GM18870 (cell line): ENCODE results near the gene ADGRF5.
"Not testable (repeated sequence)": the region's sequence is repeated elsewhere in the genome, so short reads cannot be mapped to it uniquely, and the experiment has no call there.

Source experiments
- ATAC-seq: cut with Tn5 transposase; IDR thresholded peaks from one replicate; pipeline ENCODE4 v1.9.1; 2021; ENCODE audit warnings: moderate library complexity; ENCODE audit not compliant: unreplicated experiment

The ADGRF5 gene

DNA sequence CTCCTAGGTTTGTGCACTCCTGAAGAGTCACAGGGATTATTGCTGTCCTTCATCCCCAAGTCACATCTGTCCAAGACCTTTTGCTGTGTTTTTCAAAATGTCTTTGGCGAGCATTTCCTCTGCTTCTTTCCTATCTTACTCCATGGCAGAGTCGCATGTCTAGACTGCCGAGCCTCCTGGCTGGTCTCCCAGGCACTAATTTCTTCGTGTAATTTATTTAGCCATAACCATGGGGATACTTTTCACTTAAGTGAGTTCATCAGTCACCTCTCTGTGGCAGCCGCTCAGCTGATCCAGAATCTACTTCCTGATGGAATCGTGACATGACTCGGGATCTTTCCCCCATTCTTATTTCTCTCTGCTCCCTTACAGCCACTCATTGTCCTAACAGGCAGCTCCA lies 25.8 kb downstream of the ADGRF5 start:
- no peak for ATAC-seq

GRCh38 chr6:46894433-46894832 lies 27.3 kb downstream of the ADGRF5 start:
- ATAC-seq: no peak

GRCh38 chr6:46893648-46894047 lies 28.1 kb downstream of the ADGRF5 start:
- no peak for ATAC-seq

GRCh38 chr6:46891252-46891795 lies 30.4 kb downstream of the ADGRF5 start:
- ATAC-seq: no peak

GRCh38 chr6:46888578-46888977 lies 33.2 kb downstream of the ADGRF5 start:
- no peak for ATAC-seq

- ATAC-seq: no peak
Measured at GRCh38 chr6:46888031-46888430, 33.7 kb downstream of the ADGRF5 start.

DNA sequence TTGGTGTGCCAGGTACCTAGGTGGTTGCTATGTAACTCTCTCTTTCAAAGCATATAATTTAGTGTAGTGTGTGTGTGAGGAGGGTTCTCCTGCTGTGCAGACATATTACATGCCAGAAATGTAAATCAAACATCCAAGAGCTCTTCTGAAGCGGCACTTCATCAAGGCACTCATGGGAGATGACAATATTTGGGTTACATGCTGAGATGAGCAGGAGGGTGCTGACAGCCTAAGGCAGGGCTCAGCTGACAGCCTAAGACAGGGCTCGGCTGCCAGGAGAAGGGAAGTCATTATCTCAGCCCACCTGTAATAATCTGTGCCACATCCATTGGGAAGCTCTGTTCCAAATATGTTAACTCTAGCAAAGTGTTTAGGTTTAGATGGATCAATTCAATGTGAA lies 39.1 kb downstream of the ADGRF5 start:
- no peak for ATAC-seq

GRCh38 chr6:46879003-46879402 lies 42.7 kb downstream of the ADGRF5 start:
- ATAC-seq: no peak

- no peak for ATAC-seq
Measured at GRCh38 chr6:46876126-46876525, 45.6 kb downstream of the ADGRF5 start.

DNA sequence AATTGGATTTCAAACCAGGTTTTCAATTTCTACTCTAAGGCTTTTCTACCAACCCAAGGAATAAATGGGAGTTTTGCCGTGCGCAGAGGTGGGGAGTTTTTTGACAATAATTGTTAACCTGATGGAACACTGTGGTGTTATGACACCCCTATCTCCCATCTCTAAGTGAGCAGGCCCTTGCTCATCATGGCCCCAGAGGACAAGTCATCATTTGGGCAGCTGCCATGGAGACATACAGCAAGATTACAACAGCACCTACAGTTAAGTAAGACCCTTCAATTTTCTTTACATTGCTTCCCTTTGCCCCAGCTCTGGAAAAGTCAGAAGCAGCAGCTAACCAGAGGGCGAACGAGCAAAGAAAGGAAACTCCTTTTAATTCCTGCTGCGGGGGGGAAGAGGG lies 54.3 kb downstream of the ADGRF5 start:
- ATAC-seq: no peak

DNA sequence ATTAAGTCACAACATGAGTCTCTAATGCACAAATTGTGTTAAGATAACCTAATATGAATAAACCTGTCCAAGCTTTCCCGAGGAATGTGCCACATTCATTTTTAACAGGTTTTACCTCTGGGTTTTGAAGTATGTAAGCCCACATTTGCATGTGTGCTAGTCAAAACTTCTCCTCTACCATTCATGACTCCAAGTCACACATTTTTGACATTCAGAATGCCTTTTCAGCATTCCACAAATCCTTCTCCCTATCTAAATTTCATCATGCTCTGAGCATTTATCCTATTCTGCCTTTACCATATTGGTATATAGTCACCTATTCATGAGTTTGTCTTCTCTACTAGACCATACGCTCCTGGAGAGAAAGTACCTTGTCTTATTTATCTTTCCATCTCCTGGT lies 56.5 kb downstream of the ADGRF5 start:
- no peak for ATAC-seq

DNA sequence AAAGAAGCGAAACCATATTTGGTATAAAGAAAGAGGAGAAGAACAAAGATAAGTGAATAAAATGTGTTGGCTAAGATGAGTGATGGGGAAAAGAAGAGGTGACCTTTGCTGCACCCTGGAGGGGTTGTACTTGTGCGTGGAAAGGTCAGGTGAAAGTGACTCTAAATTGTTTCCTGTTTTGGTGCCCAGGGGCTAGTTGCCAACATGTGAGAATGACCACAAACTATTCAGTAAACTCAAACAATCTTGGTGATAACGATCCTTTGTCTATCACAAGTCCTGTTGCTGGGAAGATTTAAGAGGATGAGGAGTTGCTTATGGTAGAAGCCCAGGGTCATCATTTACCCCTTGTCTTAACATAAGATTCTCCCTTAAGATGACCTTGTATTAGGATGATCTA lies 57.9 kb downstream of the ADGRF5 start:
- ATAC-seq: no peak

DNA sequence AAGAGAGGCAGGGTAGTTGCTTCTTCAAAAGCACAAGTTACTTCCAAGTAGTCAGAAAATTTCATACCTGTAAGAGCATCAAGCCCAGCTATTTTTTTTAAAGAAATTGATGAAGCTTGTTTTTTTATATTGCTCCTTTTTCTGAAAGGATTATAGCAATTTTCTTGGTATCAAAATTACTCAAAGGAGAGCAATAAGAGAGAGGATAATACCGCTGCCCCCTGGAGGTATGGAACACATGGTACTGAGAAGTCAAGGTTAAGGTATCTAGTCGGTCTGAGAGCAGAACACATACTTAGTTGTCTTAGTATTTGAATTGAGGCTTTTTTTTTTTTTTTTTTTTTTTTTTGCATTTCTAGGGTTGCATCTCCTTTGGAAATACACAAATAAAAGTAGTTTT lies 59.4 kb downstream of the ADGRF5 start:
- ATAC-seq: no peak

GRCh38 chr6:46855966-46856365 lies 65.8 kb downstream of the ADGRF5 start:
- not testable (repeated sequence) for ATAC-seq

GRCh38 chr6:46851576-46851975 lies 70.2 kb downstream of the ADGRF5 start:
- not testable (repeated sequence) for ATAC-seq

DNA sequence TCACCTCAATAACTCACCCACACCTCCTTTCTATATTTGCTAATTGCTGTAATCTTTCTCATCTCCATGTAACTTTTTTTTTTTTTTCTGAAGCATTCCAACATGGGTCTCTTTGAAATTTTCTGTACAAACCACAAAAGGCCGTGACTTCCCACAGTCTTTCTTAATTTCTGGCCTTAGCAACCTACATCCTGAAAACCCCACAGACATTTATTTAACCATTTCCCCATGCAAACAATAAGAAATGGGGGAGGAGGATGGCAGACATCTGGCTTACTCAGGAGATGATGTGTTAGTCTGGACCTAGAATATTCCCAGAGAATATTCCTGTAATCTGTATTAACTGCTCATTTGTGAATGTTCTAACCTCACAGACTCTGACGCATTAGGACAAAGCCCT lies 70.9 kb downstream of the ADGRF5 start:
- ATAC-seq: no peak

DNA sequence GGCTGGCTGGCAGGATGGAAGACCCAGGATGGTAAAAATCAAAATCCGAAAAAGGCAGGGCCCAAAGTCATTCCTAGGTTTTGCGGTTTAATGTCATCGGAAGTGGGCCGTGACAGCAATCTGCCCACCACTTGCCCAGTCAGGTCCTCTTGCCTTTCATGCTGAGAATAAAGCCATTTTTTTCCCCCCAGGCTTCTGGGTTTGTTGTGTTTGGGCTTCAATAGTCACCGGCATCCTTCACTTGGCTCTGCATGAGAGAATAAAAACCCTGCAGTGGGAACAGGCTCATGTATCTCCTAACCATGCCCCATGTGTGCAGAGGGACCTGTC lies 72.4 kb downstream of the ADGRF5 start:
- no peak for ATAC-seq

DNA sequence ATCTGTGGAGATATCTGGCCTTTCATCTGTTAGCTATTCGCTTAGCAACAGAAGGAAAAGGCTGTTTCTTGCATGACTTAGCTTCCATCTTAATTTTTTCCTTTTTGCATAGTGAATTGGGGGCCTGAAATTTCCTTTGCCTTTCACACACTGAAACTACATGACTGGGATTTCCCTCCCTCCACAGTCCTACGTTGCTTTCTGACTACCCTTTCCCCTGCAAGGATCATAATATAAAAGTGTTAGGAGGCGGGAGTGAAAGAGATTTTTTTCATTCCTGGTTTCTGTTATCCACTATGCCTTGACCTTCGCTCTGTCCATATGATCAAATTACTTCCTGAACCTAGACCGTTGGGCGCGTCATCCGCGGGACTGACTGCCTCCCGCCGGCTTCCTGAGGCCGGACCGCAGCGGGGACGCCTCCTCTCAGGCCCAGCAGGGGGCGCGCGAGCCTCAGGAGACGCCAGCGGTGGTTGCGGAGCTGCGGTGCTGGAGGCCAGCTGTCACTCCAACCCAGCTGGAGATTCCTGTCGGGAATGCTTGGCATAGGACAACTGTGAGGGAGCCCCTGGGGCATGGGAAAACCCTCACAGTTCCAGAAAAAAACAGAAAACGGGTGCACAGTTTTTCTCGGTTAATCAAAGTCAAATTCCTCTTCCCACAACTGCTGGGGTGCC lies 72.9 kb downstream of the ADGRF5 start:
- ATAC-seq: no peak

- no peak for ATAC-seq
Measured at GRCh38 chr6:46845126-46845525, 76.6 kb downstream of the ADGRF5 start.

DNA sequence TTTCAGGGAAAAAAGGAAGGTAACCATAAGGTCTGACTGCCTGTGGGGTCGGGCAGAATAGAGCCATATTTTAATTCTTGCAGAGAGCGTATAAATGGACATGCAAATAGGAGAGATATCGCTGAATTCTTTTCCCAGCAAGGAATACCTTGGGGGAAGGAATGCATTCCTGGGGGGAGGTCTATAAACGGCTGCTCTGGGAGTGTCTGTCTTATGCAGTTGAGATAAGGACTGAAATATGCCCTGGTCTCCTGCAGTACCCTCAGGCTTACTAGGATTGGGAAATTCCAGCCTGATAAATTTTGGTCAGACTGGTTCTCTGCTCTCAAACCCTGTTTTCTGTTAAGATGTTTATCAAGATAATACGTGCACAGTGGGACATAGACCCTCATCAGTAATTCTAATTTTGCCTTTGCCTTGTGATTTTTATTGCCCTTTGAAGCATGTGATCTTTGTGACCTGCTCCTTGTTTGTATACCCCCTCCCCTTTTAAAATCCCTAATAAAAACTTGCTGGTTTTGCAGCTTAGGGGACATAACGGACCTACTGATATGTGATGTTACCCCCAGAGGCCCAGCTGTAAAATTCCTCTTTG lies 79.4 kb downstream of the ADGRF5 start:
- ATAC-seq: not testable (repeated sequence)

DNA sequence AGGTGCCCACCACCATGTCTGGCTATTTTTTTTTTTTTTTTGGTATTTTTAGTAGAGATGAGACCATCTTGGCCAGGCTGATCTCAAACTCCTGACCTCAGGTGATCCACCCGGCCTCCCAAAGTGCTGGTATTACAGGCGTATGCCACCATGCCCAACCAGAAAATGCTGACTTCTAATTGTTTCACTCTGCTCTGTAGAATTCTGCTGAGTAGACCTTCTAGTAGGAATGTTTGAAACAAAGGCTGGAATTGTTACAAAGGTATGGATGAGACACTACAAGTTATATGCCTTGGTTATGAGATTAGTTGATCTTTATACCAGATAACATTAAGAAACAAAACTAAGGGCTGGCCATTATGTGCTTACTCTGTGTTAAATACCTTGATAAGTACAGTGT lies 83.7 kb downstream of the ADGRF5 start:
- no peak for ATAC-seq

- ATAC-seq: not testable (repeated sequence)
Measured at GRCh38 chr6:46834991-46835390, 86.7 kb downstream of the ADGRF5 start.
